GM12878 (cell line): ENCODE results near the gene ASB2. TPM values are rescaled to one million over a fixed set of nuclear protein-coding genes. Genes with fewer than 3 reads are reported as not detected.
A peak's percentile ranks its signal among the peaks of the same experiment; 100 is the strongest.

Source experiments
- BACH1 ChIP-seq: fragments of 450-650 bp; IDR thresholded peaks from 2 replicates; pipeline ENCODE4 v1.6.1; 2017; ENCODE audit warnings: mild to moderate bottlenecking, borderline replicate concordance
- CEBPB ChIP-seq, 2 experiments: fragments of 150-350 bp in 1 of 2; IDR thresholded peaks; 2 replicates each; pipeline ENCODE4 v1.6.1; 2012 to 2014; ENCODE audit warnings: low read depth in 2 of 2, low read length in 2 of 2, borderline replicate concordance in 1 of 2, inconsistent platforms in 1 of 2
- CHD2 ChIP-seq: IDR thresholded peaks from 2 replicates; pipeline ENCODE4 v1.6.1; 2011; ENCODE audit warnings: low read depth, low read length, improper control_type of control experiment, borderline replicate concordance
- HDGF ChIP-seq: fragments of 450-650 bp; IDR thresholded peaks from 2 replicates; pipeline ENCODE4 v1.6.1; 2016; ENCODE audit warnings: antibody characterized with exemption
- IKZF2 ChIP-seq, 2 experiments: fragments of 450-650 bp; IDR thresholded peaks; 2 replicates each; pipeline ENCODE4 v1.6.1; 2017; ENCODE audit warnings: mild to moderate bottlenecking in 2 of 2, moderate library complexity in 2 of 2
- IRF4 ChIP-seq: IDR thresholded peaks from 2 replicates; pipeline ENCODE4 v1.6.1; 2011; ENCODE audit warnings: low read depth, low read length
- JUNB ChIP-seq: IDR thresholded peaks from 2 replicates; pipeline ENCODE4 v1.6.1; 2016; ENCODE audit warnings: antibody characterized with exemption, mild to moderate bottlenecking
- KDM1A ChIP-seq: fragments of 200-600 bp; sonication (generic); IDR thresholded peaks from 2 replicates; pipeline ENCODE4 v1.6.1; 2016; ENCODE audit warnings: borderline replicate concordance
- KLF5 ChIP-seq: fragments of 450-650 bp; IDR thresholded peaks from 2 replicates; pipeline ENCODE4 v1.6.1; 2014; ENCODE audit warnings: mild to moderate bottlenecking; ENCODE audit not compliant: partially characterized antibody
- NR2F1 ChIP-seq: fragments of 450-650 bp; conservative IDR thresholded peaks from 2 replicates; pipeline ENCODE4 v1.6.1; 2017; ENCODE audit warnings: mild to moderate bottlenecking
- PAX8 ChIP-seq: fragments of 450-650 bp; IDR thresholded peaks from 2 replicates; pipeline ENCODE4 v1.6.1; 2017; ENCODE audit warnings: mild to moderate bottlenecking, moderate library complexity
- RAD21 ChIP-seq: IDR thresholded peaks from 2 replicates; pipeline ENCODE4 v1.6.1; 2011; ENCODE audit warnings: mild to moderate bottlenecking, low read depth, low read length, moderate library complexity; ENCODE audit not compliant: insufficient read depth
- RB1 ChIP-seq: fragments of 450-650 bp; formaldehyde crosslinking; IDR thresholded peaks from 2 replicates; pipeline ENCODE4 v1.6.1; 2017; ENCODE audit warnings: mild to moderate bottlenecking, borderline replicate concordance
- SMARCA5 ChIP-seq: fragments of 450-650 bp; IDR thresholded peaks from 2 replicates; pipeline ENCODE4 v1.6.1; 2017; ENCODE audit warnings: mild to moderate bottlenecking
- SMC3 ChIP-seq: IDR thresholded peaks from 2 replicates; pipeline ENCODE4 v1.6.1; 2011; ENCODE audit warnings: low read length, improper control_type of control experiment, borderline replicate concordance
- polyA plus RNA-seq, 11 experiments: library from polyadenylated mRNA; depleted of rRNA in 4 of 11; unstranded in 6 of 11; stranded (reverse) in 5 of 11; fragments of >200 nt; fragmentation: Nextera tagmentation in 4 of 11; fragmentation: Illumina TruSeq in 1 of 11; extraction: Ambion mirVana in 4 of 11; extraction: Trizol in 1 of 11; gene quantifications; 1 replicate in 1 of 11; 2 replicates in 10 of 11; pipeline versions ENCODE4 v1.2.1 to v1.2.3, GENCODE V29; 2011 to 2016; ENCODE audit warnings: inconsistent platforms in 2 of 11, missing spikeins in 2 of 11, low read depth in 1 of 11
- total RNA-seq, 4 experiments: library from RNA; depleted of rRNA in 3 of 4; stranded (reverse); fragments of >200 nt in 3 of 4; fragmentation: Illumina TruSeq in 1 of 4; extraction: Trizol in 1 of 4; gene quantifications; 2 replicates each; pipeline versions ENCODE4 v1.2.1 to v1.2.3, GENCODE V29; 2013 to 2021
- TF ChIP-seq, protein P1 (sequence below): fragments of 450-650 bp; IDR thresholded peaks from 2 replicates; pipeline ENCODE4 v1.6.1; 2017; ENCODE audit warnings: antibody characterized with exemption, mild to moderate bottlenecking, moderate library complexity
- TF ChIP-seq, protein P2 (sequence below): fragments of 450-650 bp; IDR thresholded peaks from 2 replicates; pipeline ENCODE4 v1.6.1; 2017; ENCODE audit warnings: mild to moderate bottlenecking, moderate library complexity

Gene ASB2
- total and polyA plus RNA-seq, 10 of the 15 experiments (the other 5 are each of a cell fraction or from before 2014, with no cell fraction given): 3.0 to 54.8 (median 33.5) TPM

DNA sequence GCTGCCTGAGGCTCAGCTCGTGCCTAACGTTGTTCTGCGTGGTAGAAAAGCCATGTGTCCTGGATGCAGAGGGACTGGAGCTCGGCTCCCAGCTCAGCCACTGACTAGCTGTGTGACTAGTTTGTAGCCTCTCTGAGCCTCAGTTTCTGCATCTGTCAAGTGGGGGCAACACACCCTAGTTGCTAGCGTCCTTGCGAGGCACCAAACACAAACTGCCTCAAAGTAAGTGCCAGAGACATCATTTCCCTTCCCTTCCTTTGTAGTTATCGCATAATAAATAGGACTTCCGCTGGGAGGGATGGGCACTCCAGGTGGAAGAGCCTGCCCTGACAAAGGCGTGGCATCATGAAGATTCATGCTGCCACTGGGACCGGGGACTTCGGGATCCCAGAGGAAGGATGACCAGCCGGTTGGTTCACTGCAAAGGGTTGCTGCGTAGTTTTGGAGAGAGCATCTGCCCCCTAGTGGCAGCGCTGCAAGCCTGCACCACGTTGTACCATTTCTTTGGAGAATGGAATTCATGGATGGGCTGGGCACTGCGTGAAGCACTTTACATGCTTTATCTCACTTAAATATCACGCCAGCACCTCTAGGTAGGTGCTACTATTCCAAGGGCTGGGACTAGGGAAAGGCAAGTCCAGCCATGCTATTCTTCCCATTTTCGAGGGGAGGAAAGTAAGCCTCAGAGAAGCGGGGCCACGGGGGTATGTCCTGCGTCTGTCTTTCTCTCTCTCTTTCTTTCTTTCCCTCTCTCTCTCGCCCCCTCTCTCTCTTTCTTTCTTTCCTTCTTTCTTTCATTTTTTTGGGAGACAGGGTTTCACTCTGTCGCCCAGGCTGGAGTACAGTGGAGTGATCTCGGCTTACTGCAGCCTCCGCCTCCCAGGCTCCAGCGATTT, 25.4 kb upstream of the ASB2 start (continued):
- TF ChIP-seq RB1 (peak; percentile 57; the same call in 1 of the 2 replicates), SMARCA5 (0 out of 2 replicates have a peak, but pooled peaks have one; percentile 37), RAD21 (peak; percentile 95), BACH1 (no peak), CHD2 (no peak), IRF4 (no peak), SMC3 (peak; percentile 97), HDGF (0 out of 2 replicates have a peak, but pooled peaks have one; percentile 19), CEBPB (IDR thresholded peaks at IDR 0.05; ENCODE audit: borderline replicate concordance in 1 of 2, low read depth in 2 of 2, low read length in 2 of 2) (no peak), KLF5 (peak; percentile 36), PAX8 (no peak), NR2F1 (0 out of 2 replicates have a peak, but pooled peaks have one; percentile 32), IKZF2 (IDR thresholded peaks at IDR 0.05) (peak; percentile 52 to 70; a peak in 3 of 4 replicates), JUNB (no peak), KDM1A (no peak)
- TF ChIP-seq, protein P1, sequence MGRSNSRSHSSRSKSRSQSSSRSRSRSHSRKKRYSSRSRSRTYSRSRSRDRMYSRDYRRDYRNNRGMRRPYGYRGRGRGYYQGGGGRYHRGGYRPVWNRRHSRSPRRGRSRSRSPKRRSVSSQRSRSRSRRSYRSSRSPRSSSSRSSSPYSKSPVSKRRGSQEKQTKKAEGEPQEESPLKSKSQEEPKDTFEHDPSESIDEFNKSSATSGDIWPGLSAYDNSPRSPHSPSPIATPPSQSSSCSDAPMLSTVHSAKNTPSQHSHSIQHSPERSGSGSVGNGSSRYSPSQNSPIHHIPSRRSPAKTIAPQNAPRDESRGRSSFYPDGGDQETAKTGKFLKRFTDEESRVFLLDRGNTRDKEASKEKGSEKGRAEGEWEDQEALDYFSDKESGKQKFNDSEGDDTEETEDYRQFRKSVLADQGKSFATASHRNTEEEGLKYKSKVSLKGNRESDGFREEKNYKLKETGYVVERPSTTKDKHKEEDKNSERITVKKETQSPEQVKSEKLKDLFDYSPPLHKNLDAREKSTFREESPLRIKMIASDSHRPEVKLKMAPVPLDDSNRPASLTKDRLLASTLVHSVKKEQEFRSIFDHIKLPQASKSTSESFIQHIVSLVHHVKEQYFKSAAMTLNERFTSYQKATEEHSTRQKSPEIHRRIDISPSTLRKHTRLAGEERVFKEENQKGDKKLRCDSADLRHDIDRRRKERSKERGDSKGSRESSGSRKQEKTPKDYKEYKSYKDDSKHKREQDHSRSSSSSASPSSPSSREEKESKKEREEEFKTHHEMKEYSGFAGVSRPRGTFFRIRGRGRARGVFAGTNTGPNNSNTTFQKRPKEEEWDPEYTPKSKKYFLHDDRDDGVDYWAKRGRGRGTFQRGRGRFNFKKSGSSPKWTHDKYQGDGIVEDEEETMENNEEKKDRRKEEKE: no peak
- TF ChIP-seq, protein P2, sequence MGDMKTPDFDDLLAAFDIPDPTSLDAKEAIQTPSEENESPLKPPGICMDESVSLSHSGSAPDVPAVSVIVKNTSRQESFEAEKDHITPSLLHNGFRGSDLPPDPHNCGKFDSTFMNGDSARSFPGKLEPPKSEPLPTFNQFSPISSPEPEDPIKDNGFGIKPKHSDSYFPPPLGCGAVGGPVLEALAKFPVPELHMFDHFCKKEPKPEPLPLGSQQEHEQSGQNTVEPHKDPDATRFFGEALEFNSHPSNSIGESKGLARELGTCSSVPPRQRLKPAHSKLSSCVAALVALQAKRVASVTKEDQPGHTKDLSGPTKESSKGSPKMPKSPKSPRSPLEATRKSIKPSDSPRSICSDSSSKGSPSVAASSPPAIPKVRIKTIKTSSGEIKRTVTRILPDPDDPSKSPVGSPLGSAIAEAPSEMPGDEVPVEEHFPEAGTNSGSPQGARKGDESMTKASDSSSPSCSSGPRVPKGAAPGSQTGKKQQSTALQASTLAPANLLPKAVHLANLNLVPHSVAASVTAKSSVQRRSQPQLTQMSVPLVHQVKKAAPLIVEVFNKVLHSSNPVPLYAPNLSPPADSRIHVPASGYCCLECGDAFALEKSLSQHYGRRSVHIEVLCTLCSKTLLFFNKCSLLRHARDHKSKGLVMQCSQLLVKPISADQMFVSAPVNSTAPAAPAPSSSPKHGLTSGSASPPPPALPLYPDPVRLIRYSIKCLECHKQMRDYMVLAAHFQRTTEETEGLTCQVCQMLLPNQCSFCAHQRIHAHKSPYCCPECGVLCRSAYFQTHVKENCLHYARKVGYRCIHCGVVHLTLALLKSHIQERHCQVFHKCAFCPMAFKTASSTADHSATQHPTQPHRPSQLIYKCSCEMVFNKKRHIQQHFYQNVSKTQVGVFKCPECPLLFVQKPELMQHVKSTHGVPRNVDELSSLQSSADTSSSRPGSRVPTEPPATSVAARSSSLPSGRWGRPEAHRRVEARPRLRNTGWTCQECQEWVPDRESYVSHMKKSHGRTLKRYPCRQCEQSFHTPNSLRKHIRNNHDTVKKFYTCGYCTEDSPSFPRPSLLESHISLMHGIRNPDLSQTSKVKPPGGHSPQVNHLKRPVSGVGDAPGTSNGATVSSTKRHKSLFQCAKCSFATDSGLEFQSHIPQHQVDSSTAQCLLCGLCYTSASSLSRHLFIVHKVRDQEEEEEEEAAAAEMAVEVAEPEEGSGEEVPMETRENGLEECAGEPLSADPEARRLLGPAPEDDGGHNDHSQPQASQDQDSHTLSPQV: peak; percentile 82
